ENCODE data around the gene SRPK1. TPM values are rescaled to one million over a fixed set of nuclear protein-coding genes. Genes with fewer than 3 reads are reported as not detected.

The SRPK1 gene
- total RNA-seq, 1 donor from 2014 or later: 36.0 TPM

DNA sequence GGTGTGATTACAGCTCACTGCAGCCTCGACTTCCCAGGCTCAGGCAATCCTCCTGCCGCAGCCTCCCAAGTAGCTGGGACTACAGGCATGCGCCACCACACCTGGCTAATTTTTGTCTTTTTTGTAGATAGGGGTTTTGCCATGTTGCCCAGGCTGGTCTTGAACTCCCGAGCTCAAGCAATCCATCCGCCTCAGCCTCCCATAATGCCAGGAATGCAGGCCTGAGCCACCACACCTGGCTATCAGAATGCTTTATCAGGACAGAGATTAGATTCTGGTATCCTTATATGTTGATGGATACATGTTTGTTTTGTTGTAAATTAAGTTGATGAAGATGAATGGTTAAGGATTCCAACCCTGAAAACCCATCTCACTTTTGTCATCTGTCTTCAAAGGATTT lies 91.6 kb downstream of the SRPK1 start:
- Mint-ChIP-seq H3K4me1 (ENCODE audit: unreplicated experiment) (no peaks in the 10 kb centered on the region), H3K4me3 (ENCODE audit: unreplicated experiment) (no peak overlapping the region), H3K36me3 (ENCODE audit: unreplicated experiment) (peaks cover 11% of the 10 kb centered on the region), H3K27me3 (ENCODE audit: unreplicated experiment) (peaks cover 3% of the 10 kb centered on the region), H3K27ac (ENCODE audit: unreplicated experiment) (no peak overlapping the region), H3K9me3 (ENCODE audit: unreplicated experiment) (no peaks in the 10 kb centered on the region)
- DNase-seq (ENCODE audit: extremely low spot score, unreplicated experiment): no peak
- TF ChIP-seq, protein P1, sequence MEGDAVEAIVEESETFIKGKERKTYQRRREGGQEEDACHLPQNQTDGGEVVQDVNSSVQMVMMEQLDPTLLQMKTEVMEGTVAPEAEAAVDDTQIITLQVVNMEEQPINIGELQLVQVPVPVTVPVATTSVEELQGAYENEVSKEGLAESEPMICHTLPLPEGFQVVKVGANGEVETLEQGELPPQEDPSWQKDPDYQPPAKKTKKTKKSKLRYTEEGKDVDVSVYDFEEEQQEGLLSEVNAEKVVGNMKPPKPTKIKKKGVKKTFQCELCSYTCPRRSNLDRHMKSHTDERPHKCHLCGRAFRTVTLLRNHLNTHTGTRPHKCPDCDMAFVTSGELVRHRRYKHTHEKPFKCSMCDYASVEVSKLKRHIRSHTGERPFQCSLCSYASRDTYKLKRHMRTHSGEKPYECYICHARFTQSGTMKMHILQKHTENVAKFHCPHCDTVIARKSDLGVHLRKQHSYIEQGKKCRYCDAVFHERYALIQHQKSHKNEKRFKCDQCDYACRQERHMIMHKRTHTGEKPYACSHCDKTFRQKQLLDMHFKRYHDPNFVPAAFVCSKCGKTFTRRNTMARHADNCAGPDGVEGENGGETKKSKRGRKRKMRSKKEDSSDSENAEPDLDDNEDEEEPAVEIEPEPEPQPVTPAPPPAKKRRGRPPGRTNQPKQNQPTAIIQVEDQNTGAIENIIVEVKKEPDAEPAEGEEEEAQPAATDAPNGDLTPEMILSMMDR (IDR thresholded peaks at IDR 0.05): no peak

- Mint-ChIP-seq H3K4me3 (ENCODE audit: unreplicated experiment) (no peak overlapping the region), H3K27ac (ENCODE audit: unreplicated experiment) (no peak overlapping the region), H3K9me3 (ENCODE audit: unreplicated experiment) (no peaks in the 10 kb centered on the region), H3K4me1 (ENCODE audit: unreplicated experiment) (no peaks in the 10 kb centered on the region), H3K27me3 (ENCODE audit: unreplicated experiment) (peaks cover 3% of the 10 kb centered on the region), H3K36me3 (ENCODE audit: unreplicated experiment) (no peaks in the 10 kb centered on the region)
- TF ChIP-seq, protein P1 (IDR thresholded peaks at IDR 0.05): no peak
- no peak for DNase-seq (ENCODE audit: extremely low spot score, unreplicated experiment)
Observed at GRCh38 chr6:35824552-35825192, 96.2 kb downstream of the SRPK1 start.

DNA sequence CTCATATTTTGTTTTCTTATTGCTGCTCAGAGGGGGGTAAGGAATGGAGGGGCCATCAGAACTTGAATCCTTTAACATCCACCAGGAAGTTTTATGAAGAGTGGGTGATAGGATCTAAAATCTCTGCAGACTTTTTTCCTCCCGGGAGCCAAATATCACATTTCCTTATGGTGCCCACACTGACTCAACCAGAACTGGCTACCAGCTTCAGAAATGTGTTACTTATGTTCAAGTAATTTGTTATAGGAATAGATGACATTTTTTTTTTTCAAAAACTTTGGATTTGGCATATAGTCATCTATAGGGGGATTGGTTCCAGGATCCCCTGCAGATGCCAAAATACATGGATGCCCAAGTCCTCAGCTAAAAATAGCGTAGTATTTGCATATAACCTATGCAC lies 97.3 kb downstream of the SRPK1 start:
- no peaks in the 10 kb centered on the region for H3K9me3 Mint-ChIP-seq (ENCODE audit: unreplicated experiment)

DNA sequence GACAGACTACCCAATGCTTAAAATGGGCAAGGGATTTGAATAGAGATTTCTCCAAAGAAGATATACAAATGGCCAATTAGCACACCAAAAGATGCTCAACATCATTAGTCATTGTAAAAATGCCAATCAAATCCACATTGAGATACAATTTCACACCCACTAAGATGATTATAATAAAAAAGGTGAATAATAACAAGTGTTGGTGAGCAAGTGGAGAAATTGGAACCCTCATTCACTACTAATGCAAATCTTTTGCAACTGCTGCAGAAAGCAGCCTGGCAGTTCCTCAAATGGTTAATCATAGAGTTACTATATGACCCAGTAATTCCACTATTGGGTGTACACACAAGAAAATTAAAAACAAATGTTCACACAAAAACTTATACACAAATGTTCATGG lies 103.4 kb downstream of the SRPK1 start:
- no peak for DNase-seq (ENCODE audit: extremely low spot score, unreplicated experiment)

More for the DNA sequence above, 97.3 kb downstream of the SRPK1 start:
- no peak overlapping the region for H3K4me3 Mint-ChIP-seq (ENCODE audit: unreplicated experiment)
- H3K27me3 Mint-ChIP-seq (ENCODE audit: unreplicated experiment): peaks cover 3% of the 10 kb centered on the region
- no peaks in the 10 kb centered on the region for H3K36me3 Mint-ChIP-seq (ENCODE audit: unreplicated experiment)
- DNase-seq (ENCODE audit: extremely low spot score, unreplicated experiment): no peak
- TF ChIP-seq, protein P1 (IDR thresholded peaks at IDR 0.05): no peak
- H3K27ac Mint-ChIP-seq (ENCODE audit: unreplicated experiment): no peak overlapping the region
- no peaks in the 10 kb centered on the region for H3K4me1 Mint-ChIP-seq (ENCODE audit: unreplicated experiment)

DNA sequence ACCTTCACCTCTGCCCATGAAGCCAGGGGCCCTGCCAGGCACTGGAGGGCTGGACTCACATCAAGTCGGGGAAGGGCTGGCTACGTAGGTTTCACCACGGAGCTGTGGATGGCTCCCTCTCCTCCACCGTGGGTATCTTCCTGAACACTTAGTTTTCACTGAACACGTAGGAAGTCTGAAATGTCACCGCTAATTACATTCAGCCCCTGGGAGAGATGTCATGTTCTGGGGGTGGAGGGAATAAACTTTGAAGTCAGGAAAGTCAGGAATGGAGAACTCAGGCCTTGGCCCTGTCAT lies 109.3 kb downstream of the SRPK1 start:
- Mint-ChIP-seq H3K36me3 (ENCODE audit: unreplicated experiment) (no peaks in the 10 kb centered on the region), H3K4me3 (ENCODE audit: unreplicated experiment) (no peak overlapping the region), H3K9me3 (ENCODE audit: unreplicated experiment) (no peaks in the 10 kb centered on the region), H3K27me3 (ENCODE audit: unreplicated experiment) (no peaks in the 10 kb centered on the region), H3K4me1 (ENCODE audit: unreplicated experiment) (peaks cover 2% of the 10 kb centered on the region), H3K27ac (ENCODE audit: unreplicated experiment) (no peak overlapping the region)
- TF ChIP-seq, protein P1 (IDR thresholded peaks at IDR 0.05): no peak
- no peak for DNase-seq (ENCODE audit: extremely low spot score, unreplicated experiment)

More for the DNA sequence above, 103.4 kb downstream of the SRPK1 start:
- no peak overlapping the region for H3K27ac Mint-ChIP-seq (ENCODE audit: unreplicated experiment)
- H3K36me3 Mint-ChIP-seq (ENCODE audit: unreplicated experiment): no peaks in the 10 kb centered on the region
- no peaks in the 10 kb centered on the region for H3K9me3 Mint-ChIP-seq (ENCODE audit: unreplicated experiment)
- H3K27me3 Mint-ChIP-seq (ENCODE audit: unreplicated experiment): no peaks in the 10 kb centered on the region
- H3K4me1 Mint-ChIP-seq (ENCODE audit: unreplicated experiment): no peaks in the 10 kb centered on the region
- TF ChIP-seq, protein P1 (IDR thresholded peaks at IDR 0.05): no peak
- H3K4me3 Mint-ChIP-seq (ENCODE audit: unreplicated experiment): no peak overlapping the region

Data from osteocyte (in vitro differentiated cells).